Measurements from ENCODE around the gene PPARG.
"Not testable (repeated sequence)": the region's sequence is repeated elsewhere in the genome, so short reads cannot be mapped to it uniquely, and the experiment has no call there.

- TF ChIP-seq SP1 (IDR thresholded peaks at IDR 0.05); PKNOX1 (IDR thresholded peaks at IDR 0.05); L3MBTL2 (conservative IDR thresholded peaks at IDR 0.05); FOXK2 (IDR thresholded peaks at IDR 0.05); FOXM1 (IDR thresholded peaks at IDR 0.05; ENCODE audit: borderline replicate concordance); HDGF (IDR thresholded peaks at IDR 0.05; ENCODE audit: borderline replicate concordance); TARDBP (IDR thresholded peaks at IDR 0.05); ARNT (IDR thresholded peaks at IDR 0.05): not testable (repeated sequence)
Measured at GRCh38 chr3:12448404-12449202, 159.7 kb downstream of the PPARG start.

Measured in HEK293T (cell line).